ENCODE results near the gene GADD45G. TPM values are rescaled to one million over a fixed set of nuclear protein-coding genes. Genes with fewer than 3 reads are reported as not detected.

The GADD45G gene
- total and polyA plus RNA-seq, 10 of the 15 experiments (the other 5 are each of a cell fraction or from before 2014, with no cell fraction given) = 0.07 to 1.00 (median 0.29) TPM; not detected in 4

GRCh38 chr9:89555036-89555415 lies 49.8 kb upstream of the GADD45G start (continued):
- TF ChIP-seq ZBTB40 (IDR thresholded peaks at IDR 0.05; ENCODE audit: borderline replicate concordance) = no peak
- TF ChIP-seq NR2C2 (IDR thresholded peaks at IDR 0.05; ENCODE audit: borderline replicate concordance, control insufficient read depth, insufficient read length, low read depth) = no peak

- Histone ChIP-seq H3K4me3 (no peak overlapping the region), H2AFZ (ENCODE audit: control insufficient read depth, low read depth, low read length) (peak overlapping the region; percentile 58), H3K9ac (ENCODE audit: control insufficient read depth, insufficient read depth, low read length) (peak overlapping the region; percentile 38; the same call in 1 of the 2 replicates), H3K4me2 (ENCODE audit: control insufficient read depth, insufficient read depth) (peak overlapping the region; percentile 40), H3K27me3 (replicated peaks in 1 of 2; ENCODE audit: control insufficient read depth in 2 of 2, insufficient read depth in 2 of 2, low read length in 1 of 2) (no peaks in the 10 kb centered on the region), H3K9me3 (replicated peaks; ENCODE audit: control insufficient read depth, insufficient read depth, low read length) (no peaks in the 10 kb centered on the region), H3K79me2 (ENCODE audit: control insufficient read depth, insufficient read depth, low read length) (no peaks in the 10 kb centered on the region), H3K4me1 (ENCODE audit: control insufficient read depth, insufficient read depth, low read length) (peaks cover 37% of the 10 kb centered on the region), H4K20me1 (ENCODE audit: control insufficient read depth, insufficient read depth) (no peaks in the 10 kb centered on the region), H3K36me3 (ENCODE audit: control insufficient read depth in 2 of 2, insufficient read depth in 2 of 2, low read length in 1 of 2) (no peaks in the 10 kb centered on the region), H3K27ac (ENCODE audit: control insufficient read depth, insufficient read depth) (peak overlapping the region; percentile 38)
- ATAC-seq (peak; percentile 87), DNase-seq (ENCODE audit: low read depth, low spot score) (peak; percentile 58), FAIRE-seq (peak; percentile 93)
- WGBS (ENCODE audit: insufficient coverage, insufficient replicate concordance, low lambda C conversion rate, missing lambda C conversion rate) = 28% methylated on average over 12 of the region's 12 CpGs
- SMC1A ChIA-PET (ENCODE audit: uncharacterized antibody, unreplicated experiment) = interaction anchor here (0.7 to 2.6 kb wide), 9 partner anchors 9 to 236 kb away, joined by 3 to 6 read pairs (median 4); no protein-coding TSS in a partner anchor
- intact Hi-C loops (cut with micrococcal nuclease; ENCODE audit: unreplicated experiment) (no loop called here), in situ Hi-C loops (cut with MboI) (no loop called here)
- CTCF ChIA-PET = interaction anchor here (1.0 to 2.0 kb wide), 6 partner anchors 9 to 159 kb away, joined by 3 to 13 read pairs (median 4); no protein-coding TSS in a partner anchor
- no TSS peak for BruUV-seq (replicated peaks)
- POLR2A ChIA-PET = interaction anchor here (1.5 kb wide), 1 partner anchor 9 kb away, joined by 4 read pairs; no protein-coding TSS in a partner anchor
- RAD21 ChIA-PET (ENCODE audit: unreplicated experiment) = interaction anchor here (0.6 to 1.6 kb wide), 8 partner anchors 9 to 258 kb away, joined by 3 to 5 read pairs (median 3); no protein-coding TSS in a partner anchor
- TF ChIP-seq BHLHE40 (IDR thresholded peaks at IDR 0.05; ENCODE audit: borderline replicate concordance in 1 of 2, low read depth in 2 of 2, low read length in 1 of 2) (peak; percentile 34 to 37; a peak in 1 of 4 replicates), MEF2B (IDR thresholded peaks at IDR 0.05; ENCODE audit: partially characterized antibody, poor library complexity, severe bottlenecking) (peak; percentile 22), SRF (IDR thresholded peaks at IDR 0.05; ENCODE audit: low read depth in 2 of 2, low read length in 2 of 2) (no peak), MTA2 (IDR thresholded peaks at IDR 0.05; ENCODE audit: low read depth) (0 out of 2 replicates have a peak, but pooled peaks have one; percentile 27), CREM (IDR thresholded peaks at IDR 0.05; ENCODE audit: low read depth) (0 out of 2 replicates have a peak, but pooled peaks have one; percentile 14), TCF7 (IDR thresholded peaks at IDR 0.05; ENCODE audit: borderline replicate concordance) (peak; percentile 79), EED (IDR thresholded peaks at IDR 0.05; ENCODE audit: low read depth) (peak; percentile 56), HSF1 (IDR thresholded peaks at IDR 0.05; ENCODE audit: low read depth, low read length) (no peak), DPF2 (IDR thresholded peaks at IDR 0.05) (peak; percentile 33; the same call in 1 of the 2 replicates), USF1 (IDR thresholded peaks at IDR 0.05; ENCODE audit: borderline replicate concordance, extremely low read length, insufficient read depth, low read depth, low read length) (peak; percentile 37), RFX5 (IDR thresholded peaks at IDR 0.05; ENCODE audit: low read depth, low read length) (no peak)
These were observed 49.1 kb upstream of the GADD45G start for GRCh38 chr9:89555451-89556375.

Data from GM12878 (cell line).